ENCODE results near the gene ACP7.
"Not testable (repeated sequence)": the region's sequence is repeated elsewhere in the genome, so short reads cannot be mapped to it uniquely, and the experiment has no call there.

ACP7 gene

GRCh38 chr19:39133431-39134270 is 49.5 kb downstream of the ACP7 start:
- DNase-seq: no peak

DNA sequence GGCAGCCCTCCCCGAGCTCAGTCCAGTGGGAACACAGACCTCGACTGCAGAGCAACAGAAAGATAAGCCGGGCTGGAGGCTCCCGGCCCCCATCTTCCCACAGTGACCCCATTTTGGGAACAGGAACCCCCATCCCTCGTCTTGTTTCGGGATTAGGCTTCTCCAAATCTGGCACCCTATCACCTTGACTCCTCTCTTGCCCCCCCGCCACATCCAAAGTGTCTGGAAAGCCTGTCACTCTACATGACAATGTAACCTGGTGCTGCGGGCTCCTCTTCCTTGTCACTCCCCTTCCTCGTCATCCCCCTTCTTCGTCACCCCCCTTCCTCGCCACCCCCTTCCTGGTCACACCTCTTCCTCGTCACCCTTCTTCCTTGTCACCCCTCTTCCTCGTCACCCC is 51.5 kb downstream of the ACP7 start:
- no peak for DNase-seq

GRCh38 chr19:39136225-39136940 is 52.2 kb downstream of the ACP7 start:
- DNase-seq: no peak

- no peak for DNase-seq
These were observed 53.0 kb downstream of the ACP7 start for GRCh38 chr19:39137131-39137530.

- DNase-seq: no peak
These were observed 54.3 kb downstream of the ACP7 start for GRCh38 chr19:39138221-39139211.

DNA sequence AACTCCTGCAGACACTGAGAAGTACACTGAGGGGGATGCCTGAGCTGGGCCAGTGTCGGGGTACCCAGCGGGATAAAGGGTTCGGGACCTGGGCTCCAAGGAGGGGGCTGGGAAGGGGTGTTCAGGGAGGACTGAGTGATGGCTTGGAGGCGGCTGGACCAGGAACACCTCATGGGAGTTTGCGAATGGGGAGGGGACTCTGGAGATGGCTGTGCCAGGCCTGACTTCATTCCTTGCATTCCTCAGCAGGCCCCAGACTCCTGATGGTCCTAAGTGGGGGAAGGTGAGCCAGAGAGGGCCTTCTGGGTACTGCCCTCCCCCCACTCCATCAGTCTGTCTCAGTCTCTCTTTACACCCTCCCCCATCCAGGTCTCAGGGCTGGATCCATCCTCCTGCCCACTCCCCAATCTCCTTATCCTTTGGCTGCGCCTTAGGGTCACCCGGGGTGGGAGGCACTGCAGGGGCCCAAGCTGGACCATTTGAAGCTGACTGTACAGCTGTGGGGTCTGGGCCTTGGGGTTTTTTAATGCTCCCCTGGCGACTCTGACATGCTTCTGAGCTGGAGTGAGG is 55.2 kb downstream of the ACP7 start:
- DNase-seq: no peak

GRCh38 chr19:39139971-39140453 is 55.8 kb downstream of the ACP7 start:
- DNase-seq: no peak

- DNase-seq: no peak
These were observed 56.4 kb downstream of the ACP7 start for GRCh38 chr19:39140594-39140993.

DNA sequence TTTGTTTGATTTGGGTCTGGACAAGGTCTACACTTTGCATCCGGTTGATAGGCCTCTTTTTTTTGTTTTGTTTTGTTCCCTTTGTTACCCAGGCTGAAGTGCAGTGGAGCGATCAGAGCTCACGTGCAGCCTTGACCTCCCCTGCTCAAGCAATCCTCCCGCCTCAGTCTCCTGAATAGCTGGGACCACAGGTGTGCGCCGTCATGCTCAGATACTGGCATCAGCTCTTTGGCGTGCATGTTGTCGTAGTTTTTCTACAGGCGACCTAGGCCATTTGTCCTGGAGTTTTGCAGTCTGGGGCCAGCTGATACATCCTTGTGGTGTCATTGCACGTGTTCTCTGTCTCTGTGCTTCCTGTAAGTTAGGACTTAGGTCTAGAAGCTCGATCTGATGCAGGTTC is 57.8 kb downstream of the ACP7 start:
- no peak for DNase-seq

DNA sequence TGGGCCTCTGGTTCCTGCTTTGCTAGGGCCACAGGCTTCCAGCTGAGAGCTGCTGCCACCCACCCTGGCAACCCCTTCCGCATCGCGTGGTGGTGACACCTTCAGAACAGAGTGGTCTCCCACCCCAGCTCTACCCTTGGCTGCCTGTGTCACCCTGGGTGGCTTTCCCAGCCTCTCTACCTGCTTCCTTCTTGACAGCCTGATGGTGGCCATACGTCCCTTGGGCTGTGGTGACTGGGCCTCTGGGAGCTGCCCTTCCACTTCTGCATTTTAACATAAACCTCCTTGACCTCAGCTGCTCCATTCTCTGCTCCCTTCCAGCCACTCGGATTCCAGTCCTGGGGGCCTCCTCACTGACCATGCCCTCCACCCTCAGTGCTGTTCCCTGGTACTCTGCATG is 58.5 kb downstream of the ACP7 start:
- no peak for DNase-seq

DNA sequence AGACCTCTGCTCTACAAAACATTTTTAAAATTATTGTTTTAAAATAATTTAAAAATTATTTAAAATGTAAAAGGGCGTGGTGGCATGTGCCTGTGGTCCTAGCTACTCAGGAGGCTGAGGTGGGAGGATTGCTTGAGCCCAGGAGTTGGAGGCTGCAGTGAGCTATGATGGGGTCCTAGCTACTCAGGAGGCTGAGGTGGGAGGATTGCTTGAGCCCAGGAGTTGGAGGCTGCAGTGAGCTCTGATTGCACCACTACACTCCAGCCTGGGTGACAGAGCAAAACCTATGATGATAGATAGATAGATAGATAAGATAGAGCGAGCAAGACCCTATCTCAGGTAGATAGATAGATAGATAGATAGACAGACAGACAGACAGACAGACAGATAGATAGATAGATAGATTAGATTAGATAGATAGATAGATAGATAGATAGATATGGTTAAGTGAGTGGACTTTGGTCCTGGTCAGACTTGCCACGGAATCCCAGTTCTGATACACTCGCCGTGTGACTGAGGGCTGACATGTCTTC is 59.7 kb downstream of the ACP7 start:
- not testable (repeated sequence) for DNase-seq

GRCh38 chr19:39144290-39145071 is 60.3 kb downstream of the ACP7 start:
- no peak for DNase-seq

DNA sequence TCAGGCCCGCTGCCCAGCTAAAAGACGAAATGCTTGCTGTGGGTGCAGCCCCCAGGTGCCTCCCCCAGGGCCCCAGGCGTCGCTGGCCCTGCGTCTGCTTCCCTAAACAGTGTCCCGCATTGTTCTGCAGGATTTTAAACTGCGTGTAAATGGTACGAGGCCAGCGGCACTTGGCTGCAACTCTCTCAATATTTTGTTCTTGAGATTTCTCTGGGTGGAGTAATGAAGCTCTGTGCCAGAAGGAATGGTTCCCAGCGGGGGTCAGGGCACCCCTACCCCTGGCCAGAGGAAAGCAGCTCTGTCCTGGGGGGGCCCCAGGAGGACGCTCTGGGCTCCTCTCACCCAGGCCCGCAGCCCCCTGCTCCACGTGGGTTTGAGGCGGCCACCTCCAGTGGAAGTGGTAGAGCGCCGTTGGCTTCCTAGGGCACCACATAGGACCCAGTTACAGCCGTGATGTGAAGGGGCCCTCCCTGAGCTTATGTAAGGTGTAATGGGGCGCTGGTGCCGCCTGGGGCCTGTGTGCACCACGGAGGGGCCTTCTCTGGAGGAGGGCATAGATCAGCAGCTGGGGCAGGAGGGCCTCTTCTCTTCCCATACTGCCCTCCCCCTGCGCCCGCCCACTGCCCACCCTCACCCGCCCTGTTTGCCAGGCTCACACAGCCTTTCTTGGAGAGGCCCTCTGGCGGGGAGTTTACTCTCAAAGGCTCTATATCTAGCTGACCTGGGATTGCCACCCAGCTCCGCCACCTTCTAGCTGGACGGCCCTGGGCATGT is 61.2 kb downstream of the ACP7 start:
- no peak for DNase-seq

DNA sequence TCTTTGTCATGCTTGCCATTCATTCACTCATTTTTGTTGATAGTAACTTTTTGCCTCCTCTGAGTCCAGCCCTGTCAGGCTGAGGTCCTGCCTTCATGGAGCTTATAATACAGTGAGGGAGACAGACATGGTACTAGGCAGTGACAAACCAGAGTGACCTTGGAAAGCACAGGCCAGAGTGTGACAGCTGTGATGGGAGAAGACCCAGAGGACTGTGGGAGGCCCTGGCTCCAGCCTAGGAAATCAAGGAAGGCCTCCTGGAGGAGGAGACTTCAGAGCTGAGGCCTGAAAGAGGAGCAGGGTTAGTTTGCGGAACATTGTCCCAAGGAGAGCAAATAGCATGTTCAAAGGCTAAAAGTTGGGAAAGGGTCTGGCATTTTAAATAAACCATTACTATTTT is 61.9 kb downstream of the ACP7 start:
- DNase-seq: no peak

DNA sequence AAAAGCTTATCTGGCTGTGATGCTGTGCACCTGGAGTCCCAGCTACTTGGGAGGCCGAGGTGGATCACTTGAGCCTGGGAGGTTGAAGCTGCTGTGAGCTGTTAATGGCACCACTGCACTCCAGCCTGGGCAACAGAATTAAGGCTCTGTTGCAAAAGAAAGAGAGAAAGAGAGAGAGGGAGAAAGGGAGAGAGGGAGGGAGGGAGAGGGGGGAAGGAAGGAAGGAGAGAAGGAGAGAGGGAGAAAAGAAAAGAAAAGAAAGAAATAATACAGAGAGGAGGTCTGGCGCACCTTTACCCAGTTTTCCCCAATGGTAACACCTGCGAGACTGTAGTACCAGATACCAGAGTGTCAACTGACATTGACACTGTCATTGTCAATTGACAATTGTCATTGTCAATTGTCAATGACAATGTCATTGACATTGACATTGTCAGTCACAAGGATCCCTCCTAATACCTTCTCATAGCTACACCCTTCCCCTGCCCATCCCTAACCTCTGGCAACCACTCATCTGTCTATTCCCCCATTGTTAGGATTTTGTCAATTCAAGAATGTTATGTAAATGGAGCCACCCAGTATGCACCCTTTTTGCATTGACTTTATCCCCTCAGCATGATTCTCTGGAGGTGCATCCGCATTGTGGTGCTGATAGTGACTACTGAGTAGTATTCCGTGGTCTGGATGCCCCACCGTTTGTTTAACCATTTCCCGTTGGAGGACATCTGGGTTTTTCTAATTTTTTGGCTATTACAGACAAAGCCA is 62.7 kb downstream of the ACP7 start:
- no peak for DNase-seq

DNA sequence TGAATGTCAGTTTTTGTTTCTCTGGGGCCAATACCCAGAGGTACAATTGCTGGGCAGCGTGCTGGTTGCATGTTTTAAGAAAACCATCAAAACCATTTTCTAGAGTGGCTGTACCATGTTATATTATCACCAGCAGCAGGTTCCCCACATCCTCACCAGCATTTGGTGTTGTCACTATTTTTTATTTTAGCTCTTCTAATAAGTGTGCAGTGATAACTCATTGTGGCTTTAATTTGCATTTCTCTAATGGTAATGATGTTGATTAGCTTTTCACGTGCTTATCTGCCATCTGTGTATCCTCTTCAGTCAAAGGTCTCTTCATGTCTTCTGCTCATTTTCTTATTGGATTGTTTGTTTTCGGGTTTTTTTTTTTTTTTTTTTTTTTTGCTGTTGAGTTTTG is 63.3 kb downstream of the ACP7 start:
- DNase-seq: no peak

DNA sequence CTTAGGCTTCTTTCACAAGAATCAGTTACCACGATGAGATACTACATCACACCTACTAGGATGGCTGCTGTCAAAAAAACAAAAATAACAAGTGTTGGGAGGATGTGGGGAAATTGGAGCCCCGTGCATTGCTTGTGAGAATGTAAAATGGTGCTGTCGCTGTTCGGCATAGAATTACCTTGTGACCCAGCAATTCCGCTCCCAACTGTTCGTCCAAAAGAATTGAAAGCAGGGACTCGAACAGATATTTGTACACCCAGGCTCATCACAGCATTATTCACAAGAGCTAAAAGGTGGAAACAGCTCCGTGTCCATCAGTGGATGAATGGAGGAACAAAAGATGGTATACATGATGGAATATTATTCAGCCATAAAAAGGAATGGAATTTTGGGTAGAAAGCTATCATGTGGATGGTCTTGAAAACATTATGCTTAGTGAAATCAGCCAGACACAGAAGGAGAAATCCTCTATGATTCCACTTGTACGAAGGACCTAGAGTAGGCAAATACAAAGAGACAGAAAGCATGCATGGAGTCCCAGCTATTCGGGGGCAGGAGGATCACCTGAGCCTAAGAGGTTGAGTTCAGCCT is 64.9 kb downstream of the ACP7 start:
- no peak for DNase-seq

DNA sequence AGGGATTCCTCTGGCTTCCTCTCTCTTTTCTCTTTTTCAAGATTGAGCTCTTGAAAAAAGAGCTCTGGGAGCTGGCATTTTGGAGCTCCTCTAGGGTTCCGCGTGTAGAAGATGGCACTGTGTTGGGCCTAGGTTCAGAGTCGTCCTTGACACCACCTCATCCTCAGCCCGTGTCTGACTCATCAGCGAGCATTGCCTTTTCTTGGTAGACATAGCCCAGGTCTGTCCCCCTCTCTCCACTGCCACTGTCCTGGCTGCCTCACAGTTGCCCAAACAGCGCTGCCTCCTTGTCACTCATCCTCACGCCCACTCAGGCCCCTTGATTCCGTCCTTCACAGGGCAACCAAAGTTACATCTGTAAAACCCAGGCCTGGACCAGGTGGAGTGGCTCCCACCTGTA is 66.1 kb downstream of the ACP7 start:
- no peak for DNase-seq

DNA sequence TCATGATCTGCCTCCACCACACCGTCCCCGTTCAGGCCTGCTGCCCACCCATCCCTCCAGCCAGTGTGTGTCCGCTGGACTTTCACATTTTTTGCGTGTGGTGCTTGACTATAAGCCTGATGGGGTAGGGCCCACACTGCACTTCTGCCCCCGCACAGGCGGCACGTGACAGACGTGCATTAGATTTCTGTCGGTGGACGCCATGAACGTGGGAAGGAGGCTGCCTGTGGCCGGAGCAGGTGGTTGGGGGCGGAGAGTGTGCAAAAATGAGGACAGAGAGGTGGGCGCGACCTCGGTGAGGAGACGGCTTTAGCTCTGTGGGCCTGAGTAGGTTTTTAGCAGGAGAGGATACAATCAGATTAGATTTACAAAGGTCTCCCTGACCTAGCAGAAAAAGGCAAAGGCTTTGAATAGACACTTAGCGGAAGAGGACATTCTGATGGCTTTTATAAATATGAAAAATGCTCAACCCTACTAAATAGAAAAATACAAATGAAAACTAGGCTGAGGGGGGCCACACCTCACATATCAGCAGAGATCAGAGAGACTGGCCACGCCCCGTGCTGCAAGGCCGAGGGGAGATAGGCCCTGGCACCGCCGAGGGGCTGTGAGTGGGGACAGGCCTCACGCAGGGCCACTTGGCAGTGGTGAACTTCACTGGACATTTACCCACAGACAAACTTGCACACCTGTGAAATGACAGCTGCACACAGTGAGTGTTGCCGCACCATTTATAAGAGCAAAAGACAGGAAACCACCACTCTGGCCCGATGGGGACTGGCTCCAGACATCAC is 66.8 kb downstream of the ACP7 start:
- DNase-seq: no peak

All from DMS79 (cell line).